ENCODE measurements around the gene FOXK2.
A peak's percentile ranks its signal among the peaks of the same experiment; 100 is the strongest.
"Not testable (repeated sequence)": the region's sequence is repeated elsewhere in the genome, so short reads cannot be mapped to it uniquely, and the experiment has no call there.

FOXK2 gene

GRCh38 chr17:82495844-82496528 is 23.5 kb upstream of the FOXK2 start:
- DNase-seq (ENCODE audit: low read depth) = no peak

- peak; percentile 87 for DNase-seq (ENCODE audit: low read depth)
Measured at GRCh38 chr17:82496529-82497434, 22.8 kb upstream of the FOXK2 start.

- DNase-seq (ENCODE audit: low read depth) = peak; percentile 27
Measured at GRCh38 chr17:82497483-82498405, 21.8 kb upstream of the FOXK2 start.

DNA sequence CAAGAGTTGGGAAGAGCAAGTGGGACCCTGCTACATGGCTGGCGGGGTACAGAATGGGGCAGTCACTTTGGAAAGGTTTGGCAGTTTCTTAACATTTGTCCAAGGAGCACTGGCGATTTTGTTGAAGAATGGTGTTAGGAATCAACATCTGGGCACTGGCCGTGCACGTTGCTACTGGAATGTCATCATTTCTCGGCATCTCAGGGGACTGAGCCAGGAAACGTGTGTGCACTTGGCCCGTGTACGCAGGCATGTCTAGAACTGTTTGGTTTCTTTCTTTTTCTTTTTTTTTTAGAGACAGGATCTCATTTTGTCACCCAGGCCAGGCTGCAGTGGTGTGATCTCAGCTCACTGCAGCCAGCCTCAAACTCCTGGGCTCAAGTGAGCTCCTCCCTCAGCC is 17.3 kb upstream of the FOXK2 start:
- DNase-seq (ENCODE audit: low read depth) = no peak

DNA sequence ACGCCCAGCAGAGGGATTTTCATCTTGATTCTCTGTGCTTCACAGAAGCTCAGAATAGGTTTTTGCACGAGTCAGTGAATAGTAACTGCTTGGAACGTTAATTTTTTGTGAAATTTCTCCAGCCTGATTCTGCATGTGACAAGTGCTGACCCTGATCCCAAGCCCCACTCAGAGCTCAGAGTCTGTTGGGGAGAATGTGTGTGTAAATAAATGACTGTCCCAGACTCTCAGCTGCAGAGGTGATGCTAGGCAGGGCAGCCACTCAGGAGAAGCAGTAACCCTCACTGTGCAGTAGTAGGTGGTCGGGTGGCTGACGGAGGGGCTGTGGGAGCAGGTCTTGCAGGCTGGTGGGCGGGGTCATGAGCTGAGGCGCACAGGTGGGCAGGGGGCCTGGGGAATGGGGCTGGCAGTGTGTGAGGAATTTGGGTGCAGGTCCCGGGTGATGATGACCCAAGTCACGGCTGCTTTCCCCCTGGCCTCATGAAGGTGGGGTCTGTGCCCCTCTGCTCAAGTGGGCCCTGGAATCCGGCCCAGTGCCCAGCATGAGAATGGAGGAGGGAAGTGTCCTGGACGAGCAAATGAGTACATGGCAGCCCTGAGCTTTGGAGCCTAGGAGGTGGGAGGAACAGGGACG is 16.3 kb upstream of the FOXK2 start:
- no peak for DNase-seq (ENCODE audit: low read depth)

GRCh38 chr17:82503728-82504308 is 15.7 kb upstream of the FOXK2 start:
- DNase-seq (ENCODE audit: low read depth) = no peak

DNA sequence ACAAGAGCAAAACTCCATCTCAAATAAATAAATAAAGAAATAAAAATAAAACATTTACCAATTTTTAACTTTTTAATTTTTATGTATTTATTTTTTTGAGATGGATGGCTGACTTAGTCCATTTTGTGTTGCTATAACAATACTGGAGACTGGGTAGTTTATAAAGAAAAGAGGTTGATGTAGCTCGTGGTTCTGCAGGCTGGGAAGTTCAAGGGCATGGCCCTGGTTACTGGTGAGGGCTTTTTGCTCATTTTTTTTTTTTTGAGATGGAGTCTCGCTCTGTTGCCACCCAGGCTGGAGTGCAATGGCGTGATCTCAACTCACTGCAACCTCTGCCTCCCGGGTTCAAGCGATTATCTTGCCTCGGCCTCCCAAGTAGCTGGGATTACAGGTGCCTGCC is 14.2 kb upstream of the FOXK2 start:
- DNase-seq (ENCODE audit: low read depth) = no peak

DNA sequence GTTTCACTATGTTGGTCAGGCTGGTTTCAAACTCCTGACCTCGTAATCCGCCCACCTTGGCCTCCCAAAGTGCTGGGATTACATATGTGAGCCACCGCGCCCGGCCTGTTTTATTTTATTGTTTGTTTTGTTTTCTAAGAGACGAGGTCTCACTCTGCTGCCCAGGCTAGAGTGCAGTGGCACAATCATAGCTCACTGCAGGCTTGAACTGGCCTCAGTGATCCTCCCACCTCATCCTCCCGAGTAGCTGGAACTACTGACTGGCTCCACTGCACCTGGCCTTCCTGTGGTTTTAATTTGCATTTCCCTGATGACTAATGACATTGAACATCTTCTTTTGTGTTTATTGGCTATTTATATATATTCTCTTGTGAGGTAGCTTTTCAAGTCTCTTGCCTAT is 13.1 kb upstream of the FOXK2 start:
- not testable (repeated sequence) for DNase-seq (ENCODE audit: low read depth)

- no peak for DNase-seq (ENCODE audit: low read depth)
Measured at GRCh38 chr17:82507631-82508175, 11.8 kb upstream of the FOXK2 start.

DNA sequence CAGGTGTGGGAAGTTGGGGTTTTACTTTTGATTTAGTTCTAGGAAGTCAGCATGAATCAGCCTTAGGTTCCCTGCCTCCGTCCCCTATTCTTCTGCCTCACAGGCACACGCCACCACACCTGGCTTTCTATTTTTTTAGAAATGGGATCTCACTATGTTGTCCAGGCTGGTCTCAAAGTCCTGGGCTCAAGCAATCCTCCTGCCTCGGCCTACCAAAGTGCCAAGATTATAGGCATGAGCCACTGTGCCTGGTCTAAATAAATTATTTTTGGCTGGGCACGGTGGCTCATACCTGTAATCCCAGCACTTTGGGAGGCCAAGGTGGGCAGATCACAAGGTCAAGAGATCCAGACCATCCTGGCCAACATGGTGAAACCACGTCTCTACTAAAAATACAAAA is 7.9 kb upstream of the FOXK2 start:
- not testable (repeated sequence) for DNase-seq (ENCODE audit: low read depth)

DNA sequence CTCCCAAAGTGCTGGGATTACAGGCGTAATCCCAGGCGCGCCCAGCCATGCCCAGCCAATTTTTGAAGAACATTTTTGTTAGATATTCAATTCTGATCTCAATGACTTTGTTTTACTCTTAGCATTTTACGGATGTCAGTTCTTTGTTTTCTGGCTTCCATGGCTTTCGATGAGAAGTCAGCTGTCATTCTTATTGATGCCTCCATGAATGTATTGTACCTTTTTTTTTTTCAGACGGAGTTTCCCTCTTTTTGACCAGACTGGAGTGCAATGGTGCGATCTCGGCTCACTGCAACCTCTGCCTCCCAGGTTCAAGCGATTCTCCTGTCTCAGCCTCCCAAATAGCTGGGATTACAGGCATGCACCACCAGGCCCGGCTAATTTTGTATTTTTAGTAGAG is 5.7 kb upstream of the FOXK2 start:
- DNase-seq (ENCODE audit: low read depth) = not testable (repeated sequence)

DNA sequence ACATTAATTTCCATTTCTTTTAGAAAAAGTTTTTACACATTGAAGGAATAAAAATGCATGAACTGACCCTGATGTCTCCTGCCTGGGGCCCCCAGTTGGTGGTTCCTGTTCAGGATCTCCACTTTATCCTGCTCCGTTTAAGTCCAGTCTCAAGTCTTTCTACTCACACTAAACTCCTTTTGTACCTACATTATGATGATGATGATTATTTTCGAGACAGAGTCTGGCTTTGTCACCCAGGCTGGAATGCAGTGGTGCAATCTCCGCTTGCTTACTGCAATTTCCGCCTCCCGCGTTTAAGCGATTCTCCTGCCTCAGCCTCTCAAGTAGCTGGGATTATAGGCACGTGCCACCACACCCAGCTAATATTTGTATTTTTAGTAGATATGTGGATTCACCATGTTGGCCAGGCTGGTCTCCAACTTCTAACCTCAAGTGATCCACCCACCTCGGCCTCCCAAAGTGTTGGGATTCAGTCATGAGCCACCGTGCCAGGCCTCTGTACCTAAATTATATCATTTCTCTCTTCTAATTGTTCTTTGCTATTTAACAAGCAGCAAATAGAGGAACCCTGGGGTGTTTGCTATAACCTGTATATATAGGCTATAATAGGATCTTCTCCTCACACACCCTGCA is 2.2 kb upstream of the FOXK2 start:
- no peak for DNase-seq (ENCODE audit: low read depth)

GRCh38 chr17:82519971-82520903 is 705 bp downstream of the FOXK2 start:
- peak; percentile 24 for DNase-seq (ENCODE audit: low read depth)

GRCh38 chr17:82524540-82524939 is 5.0 kb downstream of the FOXK2 start:
- DNase-seq (ENCODE audit: low read depth) = no peak

- no peak for DNase-seq (ENCODE audit: low read depth)
Measured at GRCh38 chr17:82525712-82526111, 6.2 kb downstream of the FOXK2 start.

DNA sequence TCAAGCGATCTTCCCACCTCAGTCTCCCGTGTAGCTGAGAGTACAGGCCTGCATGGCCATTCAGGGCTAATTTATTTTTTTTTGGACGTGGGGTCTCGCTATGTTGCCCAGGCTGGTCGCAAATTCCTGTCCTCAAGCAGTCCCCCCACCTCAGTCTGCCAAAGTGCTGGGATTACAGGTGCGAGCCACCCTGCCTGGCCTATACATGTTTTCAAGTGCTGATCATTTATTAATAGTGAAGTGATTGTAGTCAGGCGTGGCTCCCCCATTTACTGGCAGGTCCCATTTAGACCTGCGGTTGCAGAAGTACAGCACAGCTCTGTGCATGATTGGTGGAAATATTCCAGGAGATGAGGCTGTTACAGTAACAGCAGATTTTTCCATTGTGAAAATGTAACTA is 8.4 kb downstream of the FOXK2 start:
- no peak for DNase-seq (ENCODE audit: low read depth)

DNA sequence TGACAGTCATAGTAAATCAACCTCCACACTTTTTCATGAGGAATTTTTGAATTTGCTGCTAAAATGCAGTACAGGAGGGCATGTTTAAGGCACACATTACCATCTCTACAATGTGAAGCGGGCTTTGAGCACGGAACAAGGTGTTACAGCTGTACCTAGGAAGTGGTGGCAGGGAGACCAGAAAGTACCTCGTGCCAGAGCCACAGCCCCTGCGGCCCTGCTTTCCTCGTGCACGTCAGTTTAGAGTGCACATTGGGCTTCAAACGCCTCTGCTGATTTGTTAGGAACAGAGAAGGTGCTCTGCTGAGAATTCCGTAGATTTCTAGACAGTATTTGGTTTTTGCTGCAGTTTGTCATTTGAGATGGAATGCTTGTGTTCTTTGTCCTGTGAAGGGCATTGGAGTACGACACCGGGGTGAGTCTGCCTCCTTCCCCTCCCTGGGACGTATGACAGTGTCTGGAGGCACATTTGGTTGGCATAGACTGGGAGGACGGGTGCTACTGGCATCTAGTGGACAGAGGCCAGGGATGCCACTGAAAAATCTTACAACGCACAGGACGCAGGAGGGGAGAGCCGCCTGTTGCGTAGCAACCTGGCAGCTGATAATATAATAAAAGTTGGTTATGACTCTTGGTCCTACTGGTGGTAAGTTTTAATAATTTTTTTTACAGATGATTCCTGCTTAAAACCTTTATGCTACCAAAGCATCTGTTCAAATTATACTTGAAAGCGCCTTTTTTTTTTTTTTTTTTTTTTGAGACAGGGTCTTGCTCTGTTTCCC is 9.1 kb downstream of the FOXK2 start:
- no peak for DNase-seq (ENCODE audit: low read depth)

DNA sequence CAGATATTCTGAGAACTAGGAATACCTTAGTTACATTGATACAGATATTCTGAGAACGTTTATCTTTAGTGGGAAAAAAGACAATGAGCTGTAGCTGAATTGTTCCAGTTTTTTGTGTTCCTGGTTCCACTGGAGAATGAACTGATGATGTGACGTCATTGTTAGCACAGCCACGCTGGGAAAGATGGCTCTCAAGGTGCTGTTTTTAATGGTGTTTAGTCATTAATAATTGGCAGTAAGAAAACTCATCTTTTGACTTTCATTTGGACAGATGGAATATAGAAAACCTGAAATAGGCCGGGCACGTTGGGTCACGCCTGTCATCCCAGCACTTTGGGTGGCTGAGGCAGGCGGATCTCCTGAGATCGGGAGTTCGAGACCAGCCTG is 10.4 kb downstream of the FOXK2 start:
- DNase-seq (ENCODE audit: low read depth) = no peak

- DNase-seq (ENCODE audit: low read depth) = no peak
Measured at GRCh38 chr17:82531431-82531881, 11.9 kb downstream of the FOXK2 start.
